H1 (cell line): ENCODE measurements around the gene LPXN. TPM values are rescaled to one million over a fixed set of nuclear protein-coding genes. Genes with fewer than 3 reads are reported as not detected.

Source experiments
- CTCF ChIA-PET: fragments of 300-600 bp; sonication (Branson Sonifier 250); formaldehyde crosslinking; loops from one replicate; lab custom pipeline; 2021; ENCODE audit not compliant: partially characterized antibody; lab: Charles Lee
- POLR2A ChIA-PET: fragments of 300-600 bp; sonication (Branson Sonifier 250); formaldehyde crosslinking; loops from one replicate; lab custom pipeline; 2021; ENCODE audit warnings: inconsistent platforms; ENCODE audit not compliant: partially characterized antibody; lab: Charles Lee
- DNase-seq, 2 experiments: peaks; one replicate each; pipeline versions ENCODE4 v3.0.0 to v3.0.0-alpha.2; 2010 to 2022; ENCODE audit warnings: low spot score in 2 of 2, low read depth in 1 of 2, mixed read lengths in 1 of 2
- FAIRE-seq: peaks from 2 replicates; lab custom pipeline; 2011; peaks lifted over from hg19 to GRCh38; lab: Jason Lieb, UNC
- H2AFZ ChIP-seq: 2 replicates; pipeline ENCODE4 v1.8.1; 2012; ENCODE audit warnings: low read length, inconsistent platforms
- H2AK5ac ChIP-seq: 2 replicates; pipeline ENCODE4 v1.6.1; 2013; ENCODE audit warnings: low read depth, low read length
- H2BK120ac ChIP-seq: replicated peaks from 2 replicates; pipeline ENCODE3; 2013; ENCODE audit warnings: low read depth, low read length, inconsistent platforms
- H2BK12ac ChIP-seq: 2 replicates; pipeline ENCODE4 v1.6.1; 2013; ENCODE audit warnings: low read depth, low read length
- H2BK15ac ChIP-seq: 2 replicates; pipeline ENCODE4 v1.6.1; 2013; ENCODE audit warnings: low read length
- H2BK20ac ChIP-seq: 2 replicates; pipeline ENCODE4 v1.6.1; 2013; ENCODE audit warnings: low read length
- H2BK5ac ChIP-seq: 2 replicates; pipeline ENCODE4 v1.6.1; 2013; ENCODE audit warnings: low read depth, low read length
- H3K14ac ChIP-seq: 2 replicates; pipeline ENCODE4 v1.6.1; 2013; ENCODE audit warnings: inconsistent platforms; ENCODE audit not compliant: insufficient read length
- H3K18ac ChIP-seq: 2 replicates; pipeline ENCODE4 v1.6.1; 2013; ENCODE audit warnings: low read length; ENCODE audit errors: extremely low read depth
- H3K23ac ChIP-seq: 2 replicates; pipeline ENCODE4 v1.6.1; 2013; ENCODE audit warnings: inconsistent platforms; ENCODE audit not compliant: insufficient read length
- H3K23me2 ChIP-seq: 2 replicates; pipeline ENCODE4 v1.6.1; 2013; ENCODE audit warnings: low read depth, low read length
- H3K27ac ChIP-seq: 2 replicates; pipeline ENCODE4 v1.6.1; 2011; ENCODE audit warnings: low read depth, low read length, inconsistent platforms
- H3K27me3 ChIP-seq, 4 experiments: replicated peaks in 1 of 4; 1 replicate in 1 of 4; 2 replicates in 3 of 4; pipeline versions ENCODE4 v1.6.1 to v1.8.1; 2011 to 2013; ENCODE audit warnings: low read length in 3 of 4, mild to moderate bottlenecking in 3 of 4, inconsistent platforms in 2 of 4, mixed read lengths in 2 of 4, moderate library complexity in 1 of 4; ENCODE audit not compliant: control insufficient read depth in 3 of 4, insufficient read depth in 3 of 4; ENCODE audit errors: extremely low read depth in 1 of 4
- H3K36me3 ChIP-seq, 4 experiments: 2 replicates each; pipeline versions ENCODE4 v1.6.1 to v1.8.1; 2011 to 2013; ENCODE audit warnings: mild to moderate bottlenecking in 4 of 4, low read length in 3 of 4, moderate library complexity in 2 of 4, control low read depth in 1 of 4, inconsistent platforms in 1 of 4; ENCODE audit not compliant: insufficient read depth in 4 of 4, control insufficient read depth in 2 of 4
- H3K4ac ChIP-seq: replicated peaks from 2 replicates; pipeline ENCODE3; 2013; ENCODE audit warnings: low read length, low read depth, mixed read lengths, inconsistent platforms; ENCODE audit not compliant: insufficient read length
- H3K4me1 ChIP-seq, 4 experiments: replicated peaks in 1 of 4; 1 replicate in 1 of 4; 2 replicates in 3 of 4; pipeline versions ENCODE4 v1.6.1 to v1.8.1; 2011 to 2013; ENCODE audit warnings: low read length in 3 of 4, inconsistent platforms in 2 of 4, mixed read lengths in 1 of 4; ENCODE audit not compliant: insufficient read depth in 4 of 4, control insufficient read depth in 3 of 4
- H3K4me2 ChIP-seq, 2 experiments: 2 replicates each; pipeline versions ENCODE4 v1.6.1 to v1.8.1; 2011 to 2013; ENCODE audit warnings: low read depth in 2 of 2, low read length in 2 of 2, control low read depth in 1 of 2, inconsistent platforms in 1 of 2, mild to moderate bottlenecking in 1 of 2; ENCODE audit not compliant: insufficient read depth in 1 of 2
- H3K4me3 ChIP-seq, 4 experiments: fragments of 200-600, 300-600 bp in 1 of 4; sonication (generic), shearing (Covaris generic), sonication (Bioruptor Twin) in 1 of 4; 2 replicates each; pipeline versions ENCODE4 v1.5.1 to v1.8.1; 2011 to 2016; ENCODE audit warnings: low read length in 4 of 4, low read depth in 3 of 4, control low read depth in 2 of 4, inconsistent platforms in 2 of 4, mild to moderate bottlenecking in 2 of 4, mixed read lengths in 1 of 4, moderate library complexity in 1 of 4; ENCODE audit not compliant: insufficient read depth in 2 of 4; ENCODE audit errors: extremely low read depth in 1 of 4
- H3K56ac ChIP-seq: replicated peaks from 2 replicates; pipeline ENCODE3; 2013; ENCODE audit warnings: low read depth, mild to moderate bottlenecking, mixed read lengths, low read length, inconsistent platforms; ENCODE audit not compliant: insufficient read length
- H3K79me1 ChIP-seq: 2 replicates; pipeline ENCODE4 v1.6.1; 2013; ENCODE audit warnings: low read depth, low read length, control low read depth
- H3K79me2 ChIP-seq, 2 experiments: 2 replicates each; pipeline versions ENCODE4 v1.6.1 to v1.8.1; 2012 to 2013; ENCODE audit warnings: low read length in 2 of 2, mild to moderate bottlenecking in 2 of 2, inconsistent platforms in 1 of 2; ENCODE audit not compliant: insufficient read depth in 2 of 2, control insufficient read depth in 1 of 2
- H3K9ac ChIP-seq, 4 experiments: replicated peaks in 1 of 4; 1 replicate in 1 of 4; 2 replicates in 3 of 4; pipeline versions ENCODE4 v1.6.1 to v1.8.1; 2011 to 2013; ENCODE audit warnings: low read depth in 3 of 4, low read length in 3 of 4, control low read depth in 2 of 4, mild to moderate bottlenecking in 2 of 4, moderate library complexity in 2 of 4, inconsistent platforms in 1 of 4; ENCODE audit errors: extremely low read depth in 1 of 4
- H3K9me3 ChIP-seq, 2 experiments: 2 replicates each; pipeline versions ENCODE4 v1.6.1 to v1.8.1; 2012 to 2013; ENCODE audit warnings: mild to moderate bottlenecking in 2 of 2, moderate library complexity in 2 of 2, control low read depth in 1 of 2, inconsistent platforms in 1 of 2, low read depth in 1 of 2, low read length in 1 of 2, mixed read lengths in 1 of 2; ENCODE audit not compliant: insufficient read depth in 2 of 2
- H4K20me1 ChIP-seq, 2 experiments: replicated peaks in 1 of 2; 2 replicates each; pipeline versions ENCODE3 to v1.8.1; 2011 to 2013; ENCODE audit warnings: inconsistent platforms in 2 of 2, low read length in 2 of 2, mild to moderate bottlenecking in 1 of 2; ENCODE audit not compliant: insufficient read depth in 2 of 2, control insufficient read depth in 1 of 2
- H4K5ac ChIP-seq: 2 replicates; pipeline ENCODE4 v1.6.1; 2013; ENCODE audit warnings: low read length, low read depth, mixed read lengths, inconsistent platforms; ENCODE audit not compliant: insufficient read length
- H4K8ac ChIP-seq: 2 replicates; pipeline ENCODE4 v1.8.0; 2013; ENCODE audit warnings: mild to moderate bottlenecking, moderate library complexity, low read length, inconsistent platforms; ENCODE audit not compliant: insufficient read depth; ENCODE audit errors: extremely low read depth
- H4K91ac ChIP-seq: replicated peaks from 2 replicates; pipeline ENCODE3; 2013; ENCODE audit warnings: low read length, mixed read lengths, inconsistent platforms; ENCODE audit not compliant: insufficient read length
- BRCA1 ChIP-seq: IDR thresholded peaks from 2 replicates; pipeline ENCODE4 v1.6.1; 2012; ENCODE audit warnings: low read depth, low read length, improper control_type of control experiment
- polyA plus RNA-seq, 7 experiments: library from polyadenylated mRNA; depleted of rRNA in 3 of 7; stranded (reverse) in 5 of 7; unstranded in 2 of 7; fragments of >200 nt in 5 of 7; fragments of 200-250 nt in 2 of 7; gene quantifications; 1 replicate in 5 of 7; 2 replicates in 1 of 7; 4 replicates in 1 of 7; pipeline versions ENCODE4 v1.2.1 to v1.2.3, GENCODE V29; 2011 to 2013; ENCODE audit warnings: missing spikeins in 2 of 7, mixed read lengths in 2 of 7
- total RNA-seq: library from RNA; stranded (reverse); fragmentation: NEBNext Ultra II Directional; extraction: Animal tissue kit (Norgen Biotek cat#: 25700); gene quantifications from 2 replicates; pipeline ENCODE4 v1.2.1, GENCODE V29; 2021

The LPXN gene
- total and polyA plus RNA-seq, 2 of the 8 experiments (the other 6 are each of a cell fraction or from before 2014, with no cell fraction given): 1.4 to 2.7 TPM

DNA sequence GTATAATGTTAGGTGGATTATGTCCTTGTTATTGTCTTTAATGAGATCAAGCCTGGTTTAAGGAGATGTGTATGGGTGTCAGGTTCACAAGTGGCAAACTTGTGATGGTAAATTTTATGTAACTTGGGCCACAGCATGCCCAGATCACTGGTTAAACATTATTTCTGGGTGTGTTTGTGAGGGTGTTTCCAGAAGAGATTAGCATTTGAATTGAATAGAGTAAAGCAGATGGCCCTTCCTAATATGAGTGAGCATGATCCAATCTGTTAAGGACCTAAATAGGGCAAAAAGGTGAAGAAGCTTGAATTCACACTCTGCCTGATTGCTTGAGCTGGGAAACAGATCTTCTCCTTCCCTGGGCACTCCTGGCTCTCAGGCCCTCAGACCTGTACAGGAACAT lies 88.5 kb downstream of the LPXN start:
- Histone ChIP-seq H2AK5ac (no peak overlapping the region), H4K91ac (no peak overlapping the region), H2BK20ac (no peak overlapping the region), H3K9me3 (peaks cover 0 to 2% of the 10 kb centered on the region in 2 experiments; a peak in 1 of 4 replicates), H2BK5ac (no peak overlapping the region), H2BK15ac (no peak overlapping the region), H3K4me3 (no peak overlapping the region), H3K79me1 (no peaks in the 10 kb centered on the region), H3K4me1 (no peaks in the 10 kb centered on the region), H3K4me2 (no peak overlapping the region), H3K4ac (no peak overlapping the region), H2BK12ac (no peak overlapping the region), H3K18ac (no peak overlapping the region), H3K14ac (no peak overlapping the region), H3K56ac (no peak overlapping the region), H3K27me3 (no peaks in the 10 kb centered on the region), H3K23me2 (no peaks in the 10 kb centered on the region), H4K20me1 (no peaks in the 10 kb centered on the region), H2BK120ac (no peak overlapping the region), H4K5ac (no peak overlapping the region), H3K9ac (no peak overlapping the region), H2AFZ (no peak overlapping the region), H4K8ac (no peak overlapping the region), H3K79me2 (no peaks in the 10 kb centered on the region), H3K23ac (no peak overlapping the region), H3K27ac (no peak overlapping the region), H3K36me3 (no peaks in the 10 kb centered on the region)
- DNase-seq (no peak), FAIRE-seq (no peak)
- ChIA-PET POLR2A (no interaction called here), CTCF (no interaction called here)
- TF ChIP-seq BRCA1: no peak
